ENCODE data around the gene GOLIM4.

GRCh38 chr3:168134931-168135330 lies 39.2 kb upstream of the GOLIM4 start:
- TF ChIP-seq, protein P1, sequence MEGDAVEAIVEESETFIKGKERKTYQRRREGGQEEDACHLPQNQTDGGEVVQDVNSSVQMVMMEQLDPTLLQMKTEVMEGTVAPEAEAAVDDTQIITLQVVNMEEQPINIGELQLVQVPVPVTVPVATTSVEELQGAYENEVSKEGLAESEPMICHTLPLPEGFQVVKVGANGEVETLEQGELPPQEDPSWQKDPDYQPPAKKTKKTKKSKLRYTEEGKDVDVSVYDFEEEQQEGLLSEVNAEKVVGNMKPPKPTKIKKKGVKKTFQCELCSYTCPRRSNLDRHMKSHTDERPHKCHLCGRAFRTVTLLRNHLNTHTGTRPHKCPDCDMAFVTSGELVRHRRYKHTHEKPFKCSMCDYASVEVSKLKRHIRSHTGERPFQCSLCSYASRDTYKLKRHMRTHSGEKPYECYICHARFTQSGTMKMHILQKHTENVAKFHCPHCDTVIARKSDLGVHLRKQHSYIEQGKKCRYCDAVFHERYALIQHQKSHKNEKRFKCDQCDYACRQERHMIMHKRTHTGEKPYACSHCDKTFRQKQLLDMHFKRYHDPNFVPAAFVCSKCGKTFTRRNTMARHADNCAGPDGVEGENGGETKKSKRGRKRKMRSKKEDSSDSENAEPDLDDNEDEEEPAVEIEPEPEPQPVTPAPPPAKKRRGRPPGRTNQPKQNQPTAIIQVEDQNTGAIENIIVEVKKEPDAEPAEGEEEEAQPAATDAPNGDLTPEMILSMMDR (IDR thresholded peaks at IDR 0.05), result no peak
- no peak for TF ChIP-seq POLR2A (IDR thresholded peaks at IDR 0.05)

Data from body of pancreas (tissue), 4 donors.